Transverse colon (tissue), 3 donors: Measurements from ENCODE around the gene AJUBA.

Source experiments
- CTCF ChIP-seq, 5 experiments: fragments of 200-600 bp in 3 of 5; fragments of 450-650 bp in 2 of 5; sonication (generic) in 3 of 5; IDR thresholded peaks; 1 replicate in 2 of 5; 2 replicates in 3 of 5; pipeline ENCODE4 v1.5.1; 2016 to 2017; ENCODE audit warnings: antibody characterized with exemption in 5 of 5, inconsistent platforms in 3 of 5, mild to moderate bottlenecking in 2 of 5, moderate library complexity in 1 of 5
- EP300 ChIP-seq: sonication (generic); formaldehyde crosslinking; IDR thresholded peaks from one replicate; pipeline ENCODE4 v1.6.1; 2017; ENCODE audit warnings: antibody characterized with exemption, low read depth
- POLR2A ChIP-seq: fragments of 450-650 bp; IDR thresholded peaks from one replicate; pipeline ENCODE4 v1.6.1; 2016; ENCODE audit warnings: antibody characterized with exemption, mild to moderate bottlenecking, moderate library complexity

GRCh38 chr14:22966783-22967269 lies 15.5 kb downstream of the AJUBA start:
- TF ChIP-seq CTCF (IDR thresholded peaks at IDR 0.05) (no peak), EP300 (no peak), POLR2A (no peak)
